Cardiac septum (tissue), 1 donor: ENCODE results near the gene STAT3. TPM values are rescaled to one million over a fixed set of nuclear protein-coding genes. Genes with fewer than 3 reads are reported as not detected.

Experiments used
- DNase-seq: peaks from one replicate; pipeline ENCODE4 v3.0.0-alpha.2; 2020; ENCODE audit warnings: low spot score
- intact Hi-C: fragments of 100-400 bp; cut with DNase I; formaldehyde crosslinking; loops from one replicate; pipeline ENCODE4 v1.14.0; 2022
- total RNA-seq: library from RNA; stranded (reverse); fragmentation: NEBNext Ultra II Directional; extraction: Animal tissue kit (Norgen Biotek cat#: 25700); gene quantifications from one replicate; pipeline ENCODE4 v1.2.1, GENCODE V29; 2021
- donor health status: DM: no; HTN: no; CAD: no.

Gene STAT3
- total RNA-seq, 1 donor from 2014 or later: 159 TPM

- intact Hi-C loops: loop anchor here (5.0 kb wide), 1 partner anchor 41 kb away; no protein-coding TSS in a partner anchor
- DNase-seq: peak; percentile 95
Observed at GRCh38 chr17:42287977-42288802, 100.1 kb downstream of the STAT3 start, which contains the start of gene STAT5A. STAT5A (plus strand) TSS chr17:42288498; CDS start chr17:42289412, 914 bp downstream.

GRCh38 chr17:42287305-42287976 lies 100.8 kb downstream of the STAT3 start:
- intact Hi-C loops: loop anchor here (5.0 kb wide), 1 partner anchor 40 kb away; no protein-coding TSS in a partner anchor

GRCh38 chr17:42286411-42287221 lies 101.6 kb downstream of the STAT3 start:
- intact Hi-C loops: loop anchor here (5.0 kb wide), 1 partner anchor 39 kb away; no protein-coding TSS in a partner anchor
- peak; percentile 64 for DNase-seq

More at GRCh38 chr17:42287305-42287976, 100.8 kb downstream of the STAT3 start:
- peak; percentile 75 for DNase-seq

- intact Hi-C loops: loop anchor here (5.0 kb wide), 1 partner anchor 38 kb away; no protein-coding TSS in a partner anchor
- DNase-seq: no peak
Observed at GRCh38 chr17:42285346-42286050, 102.7 kb downstream of the STAT3 start.

- no peak for DNase-seq
- intact Hi-C loops: no loop called here
Observed at GRCh38 chr17:42284566-42284965, 103.7 kb downstream of the STAT3 start.

GRCh38 chr17:42284024-42284369 lies 104.2 kb downstream of the STAT3 start:
- intact Hi-C loops: no loop called here
- DNase-seq: peak; percentile 31

- no peak for DNase-seq
- intact Hi-C loops: no loop called here
Observed at GRCh38 chr17:42283241-42284023, 104.8 kb downstream of the STAT3 start.

- intact Hi-C loops: no loop called here
- no peak for DNase-seq
Observed at GRCh38 chr17:42282478-42283080, 105.7 kb downstream of the STAT3 start.

GRCh38 chr17:42281571-42282096 lies 106.6 kb downstream of the STAT3 start:
- no peak for DNase-seq
- intact Hi-C loops: no loop called here

GRCh38 chr17:42279776-42280630 lies 108.2 kb downstream of the STAT3 start:
- intact Hi-C loops: no loop called here
- DNase-seq: no peak

GRCh38 chr17:42277342-42277712 lies 110.9 kb downstream of the STAT3 start:
- intact Hi-C loops: no loop called here
- no peak for DNase-seq

GRCh38 chr17:42276609-42277341 lies 111.5 kb downstream of the STAT3 start:
- peak; percentile 87 for DNase-seq
- intact Hi-C loops: no loop called here

- DNase-seq: peak; percentile 88
- intact Hi-C loops: no loop called here
Observed at GRCh38 chr17:42276359-42276608, 112.0 kb downstream of the STAT3 start, which contains the start of gene STAT5B. STAT5B (minus strand) TSS chr17:42276391; CDS start chr17:42232127, 44,264 bp downstream.

- intact Hi-C loops: no loop called here
- DNase-seq: no peak
Observed at GRCh38 chr17:42275527-42276358, 112.5 kb downstream of the STAT3 start.

GRCh38 chr17:42274812-42275526 lies 113.3 kb downstream of the STAT3 start:
- DNase-seq: no peak
- intact Hi-C loops: no loop called here
